HCT116 (cell line): ENCODE data around the gene ADGRF4. TPM values are rescaled to one million over a fixed set of nuclear protein-coding genes. Genes with fewer than 3 reads are reported as not detected.

Experiments used
- ATAC-seq: fragments of 200-7000 bp; cut with Tn5 transposase; 2 replicates; pipeline ENCODE4 v1.9.1; 2020; ENCODE audit warnings: mild to moderate bottlenecking, moderate library complexity
- BruUV-seq: library from RNA; stranded (reverse); fragments of 400-500 nt; replicated peaks from 2 replicates; lab custom pipeline; 2021; lab: Mats Ljungman, UMichigan
- CTCF ChIA-PET: fragments of 300-600 bp; sonication (Branson Sonifier 250); formaldehyde crosslinking; loops from one replicate; lab custom pipeline; 2021; ENCODE audit warnings: antibody characterized with exemption; lab: Charles Lee
- POLR2A ChIA-PET: fragments of 300-600, 350-600 bp; sonication (Branson Sonifier 250); formaldehyde crosslinking; loops from one replicate; lab custom pipeline; 2021; ENCODE audit warnings: antibody characterized with exemption; lab: Charles Lee
- RAD21 ChIA-PET, 2 experiments: fragments of 300-600 bp; sonication (Branson Sonifier 250); formaldehyde crosslinking; loops; one replicate each; lab custom pipeline; 2023; ENCODE audit warnings: low total read pairs in 2 of 2; ENCODE audit not compliant: uncharacterized antibody in 2 of 2, unreplicated experiment in 2 of 2, low non-redundant PET in 1 of 2; lab: Charles Lee
- DNase-seq: peaks from one replicate; pipeline ENCODE4 v3.0.0-alpha.2; 2010; ENCODE audit warnings: low read depth, low spot score
- H2AFZ ChIP-seq: fragments of 200-600 bp; shearing (Covaris generic), sonication (generic); 2 replicates; pipeline ENCODE4 v1.6.1; 2017; ENCODE audit warnings: low read depth, mixed run types, mixed read lengths, antibody characterized with exemption, low read length; ENCODE audit not compliant: poor library complexity, severe bottlenecking
- H3K27ac ChIP-seq: 2 replicates; pipeline ENCODE4 v1.5.1; 2012; ENCODE audit warnings: low read depth, low read length
- H3K27me3 ChIP-seq: fragments of 200-600 bp; sonication (generic); 2 replicates; pipeline ENCODE4 v1.6.1; 2016; ENCODE audit warnings: mixed run types, low read length, mixed read lengths; ENCODE audit not compliant: insufficient read depth
- H3K36me3 ChIP-seq, 2 experiments: fragments of 200-500 bp in 1 of 2; fragments of 200-600 bp in 1 of 2; sonication (Bioruptor generic) in 1 of 2; sonication (generic) in 1 of 2; 2 replicates each; pipeline versions ENCODE4 v1.5.1 to v1.6.1; 2014 to 2016; ENCODE audit warnings: low read length in 2 of 2, inconsistent platforms in 1 of 2, mixed read lengths in 1 of 2, mixed run types in 1 of 2; ENCODE audit not compliant: insufficient read depth in 2 of 2, control insufficient read depth in 1 of 2
- H3K4me1 ChIP-seq, 2 experiments: fragments of 200-600 bp in 1 of 2; sonication (generic) in 1 of 2; 2 replicates each; pipeline versions ENCODE4 v1.5.1 to v1.6.1; 2012 to 2017; ENCODE audit warnings: low read length in 2 of 2, inconsistent platforms in 1 of 2, mild to moderate bottlenecking in 1 of 2, mixed read lengths in 1 of 2, mixed run types in 1 of 2, moderate library complexity in 1 of 2; ENCODE audit not compliant: insufficient read depth in 2 of 2, control insufficient read depth in 1 of 2
- H3K4me2 ChIP-seq: fragments of 200-600 bp; sonication (generic); 2 replicates; pipeline ENCODE4 v1.6.1; 2017; ENCODE audit warnings: mixed run types, low read length, mixed read lengths
- H3K4me3 ChIP-seq, 2 experiments: fragments of 200-600 bp in 1 of 2; sonication (generic) in 1 of 2; replicated peaks in 1 of 2; 2 replicates each; pipeline ENCODE4 v1.5.1; 2011 to 2016; ENCODE audit warnings: low read length in 2 of 2, control low read depth in 1 of 2, low read depth in 1 of 2, mild to moderate bottlenecking in 1 of 2, mixed read lengths in 1 of 2, mixed run types in 1 of 2
- H3K79me2 ChIP-seq: fragments of 200-600 bp; sonication (generic); 2 replicates; pipeline ENCODE4 v1.6.1; 2017; ENCODE audit warnings: mild to moderate bottlenecking, mixed run types, low read length, moderate library complexity, mixed read lengths; ENCODE audit not compliant: insufficient read depth
- H3K9ac ChIP-seq: fragments of 200-600 bp; sonication (generic); 2 replicates; pipeline ENCODE4 v1.6.1; 2016; ENCODE audit warnings: low read length, mixed read lengths
- H3K9me2 ChIP-seq: fragments of 200-600 bp; sonication (generic), shearing (Covaris generic); 2 replicates; pipeline ENCODE4 v1.6.1; 2017; ENCODE audit warnings: mixed run types, mild to moderate bottlenecking, moderate library complexity; ENCODE audit not compliant: insufficient read depth
- H3K9me3 ChIP-seq, 2 experiments: fragments of 200-500 bp in 1 of 2; fragments of 200-600 bp in 1 of 2; sonication (Bioruptor generic) in 1 of 2; sonication (generic) in 1 of 2; 2 replicates each; pipeline ENCODE4 v1.6.1; 2014 to 2017; ENCODE audit warnings: low read length in 2 of 2, mixed read lengths in 2 of 2, inconsistent platforms in 1 of 2, low read depth in 1 of 2, mild to moderate bottlenecking in 1 of 2, mixed run types in 1 of 2, moderate library complexity in 1 of 2; ENCODE audit not compliant: control insufficient read depth in 1 of 2, insufficient read depth in 1 of 2
- H4K20me1 ChIP-seq: fragments of 200-600 bp; sonication (generic), shearing (Covaris generic); 2 replicates; pipeline ENCODE4 v1.6.1; 2017; ENCODE audit warnings: mixed run types, mild to moderate bottlenecking, moderate library complexity; ENCODE audit not compliant: insufficient read depth
- ATF3 ChIP-seq: IDR thresholded peaks from 2 replicates; pipeline ENCODE4 v1.6.1; 2012
- CBX3 ChIP-seq: IDR thresholded peaks from 2 replicates; pipeline ENCODE4 v1.6.1; 2012; ENCODE audit warnings: low read depth
- CEBPB ChIP-seq: IDR thresholded peaks from 2 replicates; pipeline ENCODE4 v1.6.1; 2012; ENCODE audit warnings: low read depth
- EGR1 ChIP-seq: IDR thresholded peaks from 2 replicates; pipeline ENCODE4 v1.6.1; 2012; ENCODE audit warnings: low read depth
- ELF1 ChIP-seq: IDR thresholded peaks from 2 replicates; pipeline ENCODE4 v1.6.1; 2012; ENCODE audit warnings: low read depth, borderline replicate concordance
- EZH2phosphoT487 ChIP-seq: fragments of 200-600 bp; IDR thresholded peaks from 2 replicates; pipeline ENCODE4 v1.6.1; 2018; ENCODE audit warnings: antibody characterized with exemption, borderline replicate concordance
- FOSL1 ChIP-seq: IDR thresholded peaks from 2 replicates; pipeline ENCODE4 v1.6.1; 2012; ENCODE audit warnings: low read depth
- JUND ChIP-seq: IDR thresholded peaks from 2 replicates; pipeline ENCODE4 v1.6.1; 2012
- POLR2A ChIP-seq: IDR thresholded peaks from 2 replicates; pipeline ENCODE4 v1.7.0; 2011; ENCODE audit warnings: borderline replicate concordance; ENCODE audit not compliant: insufficient read depth, insufficient read length; ENCODE audit errors: extremely low read depth
- POLR2AphosphoS5 ChIP-seq: IDR thresholded peaks from 2 replicates; pipeline ENCODE4 v1.6.1; 2011; ENCODE audit warnings: mild to moderate bottlenecking, low read depth, low read length, moderate library complexity
- RAD21 ChIP-seq: IDR thresholded peaks from 2 replicates; pipeline ENCODE4 v1.6.1; 2012; ENCODE audit warnings: low read depth, mild to moderate bottlenecking
- SIN3A ChIP-seq: IDR thresholded peaks from 2 replicates; pipeline ENCODE4 v1.6.1; 2012; ENCODE audit warnings: low read depth
- SP1 ChIP-seq: IDR thresholded peaks from 2 replicates; pipeline ENCODE4 v1.6.1; 2012; ENCODE audit warnings: low read depth
- SRF ChIP-seq: IDR thresholded peaks from 2 replicates; pipeline ENCODE4 v1.6.1; 2012; ENCODE audit warnings: low read depth
- TCF7L2 ChIP-seq: IDR thresholded peaks from 2 replicates; pipeline ENCODE4 v1.7.0; 2011; ENCODE audit warnings: borderline replicate concordance, inconsistent platforms; ENCODE audit not compliant: insufficient read depth, insufficient read length; ENCODE audit errors: extremely low read depth
- ZFX ChIP-seq: fragments of 450-650 bp; IDR thresholded peaks from 2 replicates; pipeline ENCODE4 v1.6.1; 2017
- ZNF274 ChIP-seq: fragments of 200-500 bp; sonication (Bioruptor generic); IDR thresholded peaks from 2 replicates; pipeline ENCODE4 v1.6.1; 2014; ENCODE audit warnings: mild to moderate bottlenecking, low read depth, low read length, inconsistent platforms
- intact Hi-C: fragments of 100-400 bp; cut with micrococcal nuclease; formaldehyde crosslinking; loops from 2 replicates; pipeline ENCODE4 v1.10.0; 2022
- total RNA-seq: library from RNA; stranded (reverse); gene quantifications from one replicate; pipeline ENCODE4 v1.2.1, GENCODE V29; 2021; ENCODE audit not compliant: unreplicated experiment
- TF ChIP-seq, protein P1 (sequence below): IDR thresholded peaks from 2 replicates; pipeline ENCODE4 v1.6.1; 2012; ENCODE audit warnings: low read depth

ADGRF4 gene
- total RNA-seq, 1 experiment from 2014 or later, result not detected

DNA sequence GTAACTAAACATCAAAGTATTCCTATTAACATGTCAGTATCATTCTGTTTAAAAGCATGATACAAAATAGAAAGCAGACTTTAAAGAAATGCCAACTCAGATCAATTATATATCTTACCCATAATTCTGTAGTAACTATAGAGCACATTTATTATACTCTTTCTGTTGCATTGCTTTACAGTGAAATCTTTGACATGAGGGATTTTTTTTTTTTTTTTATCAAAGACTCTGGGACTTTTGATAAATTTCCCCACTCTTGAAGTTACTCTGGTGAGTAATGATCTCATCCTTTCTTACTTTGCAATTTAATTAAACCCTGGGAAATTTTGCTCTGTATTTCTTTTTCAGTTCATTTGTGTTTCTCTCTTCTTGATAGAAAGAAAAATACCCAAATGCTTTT lies 17.4 kb downstream of the ADGRF4 start:
- CTCF ChIA-PET, result no interaction called here
- no peak overlapping the region for H3K9ac ChIP-seq
- TF ChIP-seq EGR1, result no peak
- no peak for TF ChIP-seq SP1
- no peak for TF ChIP-seq ELF1
- no peak for TF ChIP-seq FOSL1
- no peak for TF ChIP-seq CBX3
- TF ChIP-seq ZFX, result no peak
- TF ChIP-seq SRF, result no peak
- TF ChIP-seq RAD21, result no peak
- TF ChIP-seq JUND, result no peak
- TF ChIP-seq ZNF274, result no peak
- TF ChIP-seq TCF7L2, result no peak
- TF ChIP-seq, protein P1, sequence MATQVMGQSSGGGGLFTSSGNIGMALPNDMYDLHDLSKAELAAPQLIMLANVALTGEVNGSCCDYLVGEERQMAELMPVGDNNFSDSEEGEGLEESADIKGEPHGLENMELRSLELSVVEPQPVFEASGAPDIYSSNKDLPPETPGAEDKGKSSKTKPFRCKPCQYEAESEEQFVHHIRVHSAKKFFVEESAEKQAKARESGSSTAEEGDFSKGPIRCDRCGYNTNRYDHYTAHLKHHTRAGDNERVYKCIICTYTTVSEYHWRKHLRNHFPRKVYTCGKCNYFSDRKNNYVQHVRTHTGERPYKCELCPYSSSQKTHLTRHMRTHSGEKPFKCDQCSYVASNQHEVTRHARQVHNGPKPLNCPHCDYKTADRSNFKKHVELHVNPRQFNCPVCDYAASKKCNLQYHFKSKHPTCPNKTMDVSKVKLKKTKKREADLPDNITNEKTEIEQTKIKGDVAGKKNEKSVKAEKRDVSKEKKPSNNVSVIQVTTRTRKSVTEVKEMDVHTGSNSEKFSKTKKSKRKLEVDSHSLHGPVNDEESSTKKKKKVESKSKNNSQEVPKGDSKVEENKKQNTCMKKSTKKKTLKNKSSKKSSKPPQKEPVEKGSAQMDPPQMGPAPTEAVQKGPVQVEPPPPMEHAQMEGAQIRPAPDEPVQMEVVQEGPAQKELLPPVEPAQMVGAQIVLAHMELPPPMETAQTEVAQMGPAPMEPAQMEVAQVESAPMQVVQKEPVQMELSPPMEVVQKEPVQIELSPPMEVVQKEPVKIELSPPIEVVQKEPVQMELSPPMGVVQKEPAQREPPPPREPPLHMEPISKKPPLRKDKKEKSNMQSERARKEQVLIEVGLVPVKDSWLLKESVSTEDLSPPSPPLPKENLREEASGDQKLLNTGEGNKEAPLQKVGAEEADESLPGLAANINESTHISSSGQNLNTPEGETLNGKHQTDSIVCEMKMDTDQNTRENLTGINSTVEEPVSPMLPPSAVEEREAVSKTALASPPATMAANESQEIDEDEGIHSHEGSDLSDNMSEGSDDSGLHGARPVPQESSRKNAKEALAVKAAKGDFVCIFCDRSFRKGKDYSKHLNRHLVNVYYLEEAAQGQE, result no peak
- TF ChIP-seq EZH2phosphoT487, result no peak
- no peak for TF ChIP-seq SIN3A
- no peak for TF ChIP-seq POLR2AphosphoS5
- TF ChIP-seq POLR2A, result no peak
- TF ChIP-seq CEBPB, result no peak
- no peak for TF ChIP-seq ATF3
- BruUV-seq, result no TSS peak
- ATAC-seq (no peak), DNase-seq (no peak)
- no peaks in the 10 kb centered on the region for H3K79me2 ChIP-seq
- no peaks in the 10 kb centered on the region; the same call in 1 of the 2 replicates for H3K9me2 ChIP-seq
- RAD21 ChIA-PET, result no interaction called here
- POLR2A ChIA-PET, result no interaction called here
- no peak overlapping the region for H2AFZ ChIP-seq
- no peaks in the 10 kb centered on the region for H4K20me1 ChIP-seq
- H3K36me3 ChIP-seq, result no peaks in the 10 kb centered on the region
- H3K4me2 ChIP-seq, result no peak overlapping the region
- no peaks in the 10 kb centered on the region for H3K9me3 ChIP-seq
- intact Hi-C loops, result no loop called here
- no peak overlapping the region for H3K27ac ChIP-seq
- no peaks in the 10 kb centered on the region for H3K27me3 ChIP-seq
- no peaks in the 10 kb centered on the region for H3K4me1 ChIP-seq
- no peak overlapping the region for H3K4me3 ChIP-seq
